ENCODE results near the gene NOTCH2.

NOTCH2 gene

GRCh38 chr1:119918301-119918700, 151.2 kb downstream of the NOTCH2 start:
- no peaks in the 10 kb centered on the region for H3K36me3 ChIP-seq (ENCODE audit: control insufficient read depth, low read length)
- H3K4me3 ChIP-seq (ENCODE audit: low read length), result no peak overlapping the region
- H3K79me2 ChIP-seq (ENCODE audit: control insufficient read depth, low read length), result no peaks in the 10 kb centered on the region
- no peaks in the 10 kb centered on the region for H3K9me3 ChIP-seq (ENCODE audit: control insufficient read depth, insufficient read depth, low read length)
- H3K27ac ChIP-seq (ENCODE audit: low read depth, low read length), result no peak overlapping the region
- TF ChIP-seq, protein P1, sequence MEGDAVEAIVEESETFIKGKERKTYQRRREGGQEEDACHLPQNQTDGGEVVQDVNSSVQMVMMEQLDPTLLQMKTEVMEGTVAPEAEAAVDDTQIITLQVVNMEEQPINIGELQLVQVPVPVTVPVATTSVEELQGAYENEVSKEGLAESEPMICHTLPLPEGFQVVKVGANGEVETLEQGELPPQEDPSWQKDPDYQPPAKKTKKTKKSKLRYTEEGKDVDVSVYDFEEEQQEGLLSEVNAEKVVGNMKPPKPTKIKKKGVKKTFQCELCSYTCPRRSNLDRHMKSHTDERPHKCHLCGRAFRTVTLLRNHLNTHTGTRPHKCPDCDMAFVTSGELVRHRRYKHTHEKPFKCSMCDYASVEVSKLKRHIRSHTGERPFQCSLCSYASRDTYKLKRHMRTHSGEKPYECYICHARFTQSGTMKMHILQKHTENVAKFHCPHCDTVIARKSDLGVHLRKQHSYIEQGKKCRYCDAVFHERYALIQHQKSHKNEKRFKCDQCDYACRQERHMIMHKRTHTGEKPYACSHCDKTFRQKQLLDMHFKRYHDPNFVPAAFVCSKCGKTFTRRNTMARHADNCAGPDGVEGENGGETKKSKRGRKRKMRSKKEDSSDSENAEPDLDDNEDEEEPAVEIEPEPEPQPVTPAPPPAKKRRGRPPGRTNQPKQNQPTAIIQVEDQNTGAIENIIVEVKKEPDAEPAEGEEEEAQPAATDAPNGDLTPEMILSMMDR (IDR thresholded peaks at IDR 0.05; ENCODE audit: low read depth, low read length, poor library complexity, severe bottlenecking), result no peak
- no peak for TF ChIP-seq EZH2phosphoT487 (IDR thresholded peaks at IDR 0.05; ENCODE audit: borderline replicate concordance, low read length)
- H4K20me1 ChIP-seq (ENCODE audit: control insufficient read depth, insufficient read depth, low read depth, low read length), result no peaks in the 10 kb centered on the region
- no peaks in the 10 kb centered on the region for H3F3A ChIP-seq (ENCODE audit: control insufficient read depth, insufficient read depth)
- H3K4me1 ChIP-seq (ENCODE audit: control insufficient read depth, low read length), result no peaks in the 10 kb centered on the region
- H3K27me3 ChIP-seq (ENCODE audit: control insufficient read depth, low read length), result no peaks in the 10 kb centered on the region
- no peak overlapping the region for H3K4me2 ChIP-seq (ENCODE audit: low read length)
- H3K9me2 ChIP-seq (replicated peaks; ENCODE audit: control insufficient read depth, low read length), result no peaks in the 10 kb centered on the region

DNA sequence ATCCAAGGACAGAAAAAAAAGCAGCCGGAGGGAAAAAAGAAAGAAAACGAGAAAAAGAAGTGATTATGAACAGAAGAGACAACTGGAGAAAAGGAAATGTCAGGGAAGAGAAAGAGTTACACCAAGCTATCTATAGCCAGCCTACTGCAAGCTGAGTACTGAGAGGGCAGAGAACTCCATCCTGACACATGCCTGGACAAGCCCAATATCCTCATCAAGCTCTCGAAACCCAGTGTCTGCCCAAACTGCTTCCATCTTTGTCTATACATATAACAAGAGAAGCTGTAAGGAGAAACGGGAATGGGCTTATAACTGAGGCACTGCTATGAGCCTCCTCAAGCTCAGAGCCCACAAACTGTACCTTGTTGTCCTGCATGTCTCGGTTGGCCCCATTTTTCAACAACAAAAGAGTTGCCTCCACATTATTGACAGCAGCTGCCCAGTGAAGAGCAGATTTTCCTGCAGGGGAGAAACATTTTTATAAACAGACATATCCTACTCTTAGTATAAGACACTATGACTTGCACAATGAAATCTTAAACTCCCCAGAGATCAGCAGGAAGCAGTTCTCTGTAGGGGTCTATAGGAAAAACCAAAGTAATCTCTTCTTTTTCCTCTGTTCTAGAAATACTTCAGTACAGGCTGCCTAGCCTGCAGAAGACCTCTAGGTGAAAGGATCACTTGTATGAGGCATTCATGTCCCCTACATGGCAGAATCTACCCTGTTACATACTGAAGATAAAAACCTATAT, 152.0 kb downstream of the NOTCH2 start:
- Histone ChIP-seq H3K36me3 (ENCODE audit: control insufficient read depth, low read length) (no peaks in the 10 kb centered on the region), H3K9me3 (ENCODE audit: control insufficient read depth, insufficient read depth, low read length) (no peaks in the 10 kb centered on the region), H3K4me1 (ENCODE audit: control insufficient read depth, low read length) (no peaks in the 10 kb centered on the region), H3F3A (ENCODE audit: control insufficient read depth, insufficient read depth) (no peaks in the 10 kb centered on the region), H3K9me2 (replicated peaks; ENCODE audit: control insufficient read depth, low read length) (no peaks in the 10 kb centered on the region), H3K27me3 (ENCODE audit: control insufficient read depth, low read length) (no peaks in the 10 kb centered on the region), H3K79me2 (ENCODE audit: control insufficient read depth, low read length) (no peaks in the 10 kb centered on the region), H3K4me2 (ENCODE audit: low read length) (no peak overlapping the region), H3K27ac (ENCODE audit: low read depth, low read length) (no peak overlapping the region), H3K4me3 (ENCODE audit: low read length) (no peak overlapping the region), H4K20me1 (ENCODE audit: control insufficient read depth, insufficient read depth, low read depth, low read length) (no peaks in the 10 kb centered on the region)
- TF ChIP-seq EZH2phosphoT487 (IDR thresholded peaks at IDR 0.05; ENCODE audit: borderline replicate concordance, low read length), result no peak
- TF ChIP-seq, protein P1 (IDR thresholded peaks at IDR 0.05; ENCODE audit: low read depth, low read length, poor library complexity, severe bottlenecking), result no peak

- no peak overlapping the region for H3K27ac ChIP-seq (ENCODE audit: low read depth, low read length)
- H3K9me3 ChIP-seq (ENCODE audit: control insufficient read depth, insufficient read depth, low read length), result no peaks in the 10 kb centered on the region
- H3K27me3 ChIP-seq (ENCODE audit: control insufficient read depth, low read length), result no peaks in the 10 kb centered on the region
- H3K4me1 ChIP-seq (ENCODE audit: control insufficient read depth, low read length), result no peaks in the 10 kb centered on the region
- H3K4me2 ChIP-seq (ENCODE audit: low read length), result no peak overlapping the region
- no peaks in the 10 kb centered on the region for H3F3A ChIP-seq (ENCODE audit: control insufficient read depth, insufficient read depth)
- no peak overlapping the region for H3K4me3 ChIP-seq (ENCODE audit: low read length)
- TF ChIP-seq, protein P1 (IDR thresholded peaks at IDR 0.05; ENCODE audit: low read depth, low read length, poor library complexity, severe bottlenecking), result no peak
- TF ChIP-seq EZH2phosphoT487 (IDR thresholded peaks at IDR 0.05; ENCODE audit: borderline replicate concordance, low read length), result no peak
- no peaks in the 10 kb centered on the region for H3K36me3 ChIP-seq (ENCODE audit: control insufficient read depth, low read length)
- H3K9me2 ChIP-seq (replicated peaks; ENCODE audit: control insufficient read depth, low read length), result no peaks in the 10 kb centered on the region
- no peaks in the 10 kb centered on the region for H3K79me2 ChIP-seq (ENCODE audit: control insufficient read depth, low read length)
- H4K20me1 ChIP-seq (ENCODE audit: control insufficient read depth, insufficient read depth, low read depth, low read length), result no peaks in the 10 kb centered on the region
These were observed 153.9 kb downstream of the NOTCH2 start for GRCh38 chr1:119915517-119915916.
